HuH-7.5 (cell line): ENCODE measurements around the gene LYPD5.
"Not testable (repeated sequence)": the region's sequence is repeated elsewhere in the genome, so short reads cannot be mapped to it uniquely, and the experiment has no call there.

Experiments used
- DNase-seq: peaks from one replicate; pipeline ENCODE4 v3.0.0; 2011; ENCODE audit warnings: low spot score

LYPD5 gene

GRCh38 chr19:43778651-43779050 is 23.6 kb downstream of the LYPD5 start:
- DNase-seq, result no peak

- DNase-seq, result no peak
Observed at GRCh38 chr19:43777163-43777695, 25.0 kb downstream of the LYPD5 start.

- no peak for DNase-seq
Observed at GRCh38 chr19:43776286-43776685, 26.0 kb downstream of the LYPD5 start.

- no peak for DNase-seq
Observed at GRCh38 chr19:43775299-43775890, 26.9 kb downstream of the LYPD5 start.

- DNase-seq, result not testable (repeated sequence)
Observed at GRCh38 chr19:43774940-43775258, 27.3 kb downstream of the LYPD5 start.

GRCh38 chr19:43774103-43774939 is 27.9 kb downstream of the LYPD5 start:
- DNase-seq, result peak; percentile 95

GRCh38 chr19:43773725-43774102 is 28.5 kb downstream of the LYPD5 start:
- peak; percentile 61 for DNase-seq

- DNase-seq, result no peak
Observed at GRCh38 chr19:43769256-43769655, 33.0 kb downstream of the LYPD5 start.

- DNase-seq, result no peak
Observed at GRCh38 chr19:43768273-43769050, 33.8 kb downstream of the LYPD5 start.

- DNase-seq, result no peak
Observed at GRCh38 chr19:43767818-43768217, 34.4 kb downstream of the LYPD5 start.

GRCh38 chr19:43767316-43767715 is 34.9 kb downstream of the LYPD5 start:
- no peak for DNase-seq

- DNase-seq, result no peak
Observed at GRCh38 chr19:43766755-43767043, 35.5 kb downstream of the LYPD5 start.

GRCh38 chr19:43765109-43765876 is 37.0 kb downstream of the LYPD5 start:
- DNase-seq, result no peak

- not testable (repeated sequence) for DNase-seq
Observed at GRCh38 chr19:43764684-43765083, 37.6 kb downstream of the LYPD5 start.

GRCh38 chr19:43763473-43763939 is 38.7 kb downstream of the LYPD5 start:
- DNase-seq, result no peak

GRCh38 chr19:43762814-43763213 is 39.4 kb downstream of the LYPD5 start:
- no peak for DNase-seq

GRCh38 chr19:43760941-43761340 is 41.3 kb downstream of the LYPD5 start:
- DNase-seq, result no peak

GRCh38 chr19:43759515-43759914 is 42.7 kb downstream of the LYPD5 start:
- DNase-seq, result no peak

- peak; percentile 74 for DNase-seq
Observed at GRCh38 chr19:43755256-43755801, 46.9 kb downstream of the LYPD5 start.

- DNase-seq, result peak; percentile 97
Observed at GRCh38 chr19:43754503-43755255, 47.6 kb downstream of the LYPD5 start, which contains the start of gene SMG9. SMG9 (minus strand) TSS chr19:43754962; CDS start chr19:43750741, 4,221 bp downstream.

GRCh38 chr19:43754253-43754502 is 48.1 kb downstream of the LYPD5 start:
- DNase-seq, result no peak
